ENCODE results near the gene BMPR2.

The BMPR2 gene

DNA sequence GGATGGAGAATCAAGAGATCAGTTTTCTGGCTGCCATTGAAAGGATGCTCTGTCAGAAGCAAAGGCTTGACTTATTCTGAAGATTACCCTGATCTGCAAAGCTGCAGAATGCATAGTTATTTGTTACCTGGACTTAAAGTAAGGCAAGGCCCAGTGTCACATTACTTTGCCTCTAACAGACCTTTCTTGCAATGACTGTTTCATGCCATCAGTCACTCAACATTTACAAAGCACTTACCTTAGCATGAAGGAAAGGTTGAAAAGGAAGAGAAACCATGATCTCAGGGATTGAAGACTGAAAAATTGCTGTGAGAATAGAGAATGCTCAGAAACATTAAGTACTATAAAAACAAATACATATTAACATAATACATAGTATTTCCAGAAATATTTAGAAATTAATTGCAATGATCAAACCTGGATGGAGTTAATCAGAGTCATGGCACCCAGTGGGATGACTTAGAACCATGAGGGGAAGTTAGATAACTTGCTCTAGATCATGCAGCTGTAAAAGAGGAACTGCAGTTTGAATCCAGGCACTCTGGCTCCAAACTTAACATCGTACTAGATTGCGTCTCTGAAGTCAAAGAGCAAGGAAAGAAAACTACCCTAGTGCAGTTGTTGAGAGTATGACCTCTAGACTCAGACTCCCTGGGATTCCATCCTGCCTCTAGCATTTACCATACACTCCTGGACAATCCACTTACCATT, 232.2 kb downstream of the BMPR2 start:
- DNase-seq: no peak

DNA sequence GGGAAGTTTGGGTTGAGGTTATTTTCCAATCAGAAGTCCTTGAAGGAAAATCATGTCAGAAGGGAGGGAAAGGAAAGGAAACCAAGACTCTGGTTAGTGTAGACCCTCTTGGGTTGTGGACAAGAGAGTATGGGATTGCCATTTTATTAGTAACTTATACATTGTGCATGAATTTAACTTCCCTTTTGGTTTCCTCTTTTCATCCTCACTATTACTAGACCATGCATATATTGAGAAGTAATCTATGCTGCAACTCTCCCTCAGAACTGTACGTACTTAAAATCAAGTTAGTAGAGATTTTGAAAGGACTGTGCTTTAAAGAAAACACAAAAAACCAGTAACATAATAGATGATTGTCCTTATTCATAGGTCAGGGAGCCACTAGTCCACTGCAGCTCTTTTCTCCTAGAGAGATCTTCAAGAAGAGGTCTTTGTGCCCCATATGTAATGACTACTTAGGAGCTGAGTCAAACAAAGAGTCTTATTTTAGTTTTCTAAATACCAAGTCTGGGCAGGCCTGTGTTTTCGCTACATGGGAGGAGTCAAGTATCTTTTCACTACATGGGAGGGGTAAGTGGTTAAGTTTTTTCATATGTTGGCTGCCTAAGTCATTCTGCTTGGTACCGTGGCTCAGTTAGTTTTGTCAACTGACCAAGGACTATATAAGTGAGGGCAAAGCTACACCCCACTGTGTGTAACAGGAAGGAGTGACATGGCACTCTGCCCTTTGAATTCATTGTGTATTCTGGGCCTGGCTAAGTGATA, 233.4 kb downstream of the BMPR2 start:
- no peak for DNase-seq

DNA sequence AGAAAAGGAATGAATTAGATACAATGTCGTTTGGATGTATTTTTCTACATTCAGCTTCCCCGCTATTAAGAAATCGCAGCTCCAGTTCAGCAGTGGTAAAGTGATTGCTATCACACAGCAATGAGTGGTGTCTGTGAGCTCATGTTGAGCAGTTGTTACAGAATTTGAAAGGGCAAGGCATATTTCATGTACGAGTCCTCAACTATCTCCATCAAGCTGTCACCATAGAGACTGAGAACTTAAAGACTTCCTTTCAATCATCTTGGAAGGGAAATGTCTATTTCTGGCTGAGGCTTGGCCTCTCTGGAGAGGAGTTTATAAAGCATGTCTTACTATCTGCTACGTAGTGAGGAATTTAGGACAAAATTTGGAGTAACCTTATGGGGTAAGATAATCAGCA, 234.3 kb downstream of the BMPR2 start:
- DNase-seq: no peak

- no peak for DNase-seq
Observed at GRCh38 chr2:202612145-202612544, 236.0 kb downstream of the BMPR2 start.

DNA sequence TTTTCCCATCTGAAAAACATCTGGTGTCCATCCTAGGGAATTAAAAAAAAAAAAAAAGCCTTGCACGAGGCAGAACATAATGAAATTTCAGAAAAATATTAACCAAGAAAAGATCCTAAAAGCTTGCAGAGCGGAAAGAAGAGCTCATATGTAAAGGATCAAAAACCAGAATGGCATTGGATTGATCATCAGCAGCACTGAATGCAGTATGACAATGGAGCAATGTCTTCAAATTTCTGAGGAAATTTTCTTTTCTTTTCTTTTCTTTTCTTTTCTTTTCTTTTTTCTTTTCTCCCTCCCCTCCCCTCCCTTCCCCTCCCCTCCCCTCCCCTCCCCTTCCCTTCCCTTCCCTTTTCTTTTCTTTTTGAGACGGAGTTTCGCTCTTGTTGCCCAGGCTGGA, 237.4 kb downstream of the BMPR2 start:
- no peak for DNase-seq
